Measurements from ENCODE around the gene WNK2.

Gene WNK2

GRCh38 chr9:93265301-93265971 lies 81.5 kb downstream of the WNK2 start:
- no peak for DNase-seq (ENCODE audit: low read depth in 1 of 2, low spot score in 1 of 2)

GRCh38 chr9:93265972-93266371 lies 82.0 kb downstream of the WNK2 start:
- DNase-seq (ENCODE audit: low read depth in 1 of 2, low spot score in 1 of 2): no peak

GRCh38 chr9:93266521-93267001 lies 82.6 kb downstream of the WNK2 start:
- DNase-seq (ENCODE audit: low read depth in 1 of 2, low spot score in 1 of 2): no peak

DNA sequence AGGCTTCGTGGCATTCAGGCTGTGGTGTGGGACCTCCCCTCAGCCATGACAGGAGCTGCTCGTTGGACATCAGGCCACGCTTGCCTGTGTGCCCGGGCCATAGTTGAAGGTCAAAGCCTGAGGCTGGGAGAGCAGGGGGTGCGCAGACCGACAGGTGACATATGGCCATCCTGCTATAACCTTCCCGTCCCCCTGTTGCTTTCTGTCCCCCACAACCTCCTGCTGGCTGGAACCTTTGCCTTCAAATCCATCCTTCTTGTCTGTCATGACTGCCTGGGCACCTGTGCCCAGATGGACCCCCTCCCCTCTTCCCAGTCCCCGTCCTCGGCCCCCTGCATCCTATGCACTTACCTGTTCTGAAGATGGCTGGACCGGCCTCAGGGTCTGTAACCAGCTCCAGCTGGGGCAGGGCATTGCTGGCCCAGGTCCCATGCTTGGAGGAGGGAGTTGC lies 83.2 kb downstream of the WNK2 start:
- no peak for DNase-seq (ENCODE audit: low read depth in 1 of 2, low spot score in 1 of 2)

- no peak for DNase-seq (ENCODE audit: low read depth in 1 of 2, low spot score in 1 of 2)
These were observed 84.0 kb downstream of the WNK2 start for GRCh38 chr9:93267681-93268505.

DNA sequence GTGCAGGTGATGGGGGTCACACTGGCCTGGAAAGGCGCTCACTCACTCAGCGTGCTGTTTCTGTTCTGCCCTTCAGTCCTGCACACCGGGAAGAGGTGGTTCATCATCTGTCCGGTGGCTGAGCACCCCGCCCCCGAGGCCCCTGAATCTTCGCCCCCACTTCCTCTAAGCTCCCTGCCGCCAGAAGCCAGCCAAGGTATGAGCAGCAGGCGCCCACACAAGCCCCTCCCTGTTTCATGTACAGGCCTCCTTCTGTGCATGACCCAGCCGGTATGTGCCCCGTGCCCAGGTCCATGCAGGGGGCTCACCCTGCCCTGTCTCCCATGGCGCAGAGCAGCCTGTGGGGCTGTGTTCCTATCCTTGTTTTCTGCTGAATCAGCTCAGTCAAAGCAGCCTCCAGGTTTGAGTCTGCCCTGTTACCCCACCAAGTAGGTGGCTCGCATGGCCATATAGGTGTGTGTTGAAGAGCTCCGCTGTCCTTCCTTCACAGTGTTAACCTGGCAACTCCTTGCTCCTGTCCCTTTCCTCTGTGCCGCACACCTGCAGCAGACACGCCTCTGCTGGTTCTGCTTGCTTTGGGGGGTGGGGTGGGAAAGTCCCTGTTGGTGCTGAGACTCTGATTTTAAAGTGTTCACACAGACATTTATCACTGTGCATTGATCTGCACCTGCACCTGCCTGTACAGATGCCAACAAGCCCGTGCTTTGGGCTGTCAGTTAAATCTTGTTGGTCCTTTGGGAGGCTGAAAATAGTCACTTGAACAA lies 84.8 kb downstream of the WNK2 start:
- DNase-seq (ENCODE audit: low read depth in 1 of 2, low spot score in 1 of 2): no peak

GRCh38 chr9:93270976-93271375 lies 87.0 kb downstream of the WNK2 start:
- no peak for DNase-seq (ENCODE audit: low read depth in 1 of 2, low spot score in 1 of 2)

DNA sequence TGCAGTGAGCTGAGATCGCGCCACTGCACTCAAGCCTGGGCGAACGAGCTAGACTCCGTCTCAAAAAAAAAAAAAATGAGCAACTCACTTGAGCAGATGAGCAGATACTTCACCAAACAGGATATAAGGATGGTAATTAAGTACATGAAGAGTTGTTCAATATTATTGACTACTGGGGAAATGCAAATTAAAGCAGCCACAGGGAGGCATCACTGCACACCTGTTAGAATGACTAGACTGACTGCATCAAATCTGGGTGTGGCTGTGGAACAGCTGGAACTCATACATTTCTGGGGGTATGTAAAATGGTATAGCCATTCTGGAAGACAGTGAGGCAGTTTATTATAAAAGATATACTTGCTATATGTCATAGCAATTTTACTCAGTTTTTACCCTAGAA lies 93.0 kb downstream of the WNK2 start:
- DNase-seq (ENCODE audit: low read depth in 1 of 2, low spot score in 1 of 2): no peak

DNA sequence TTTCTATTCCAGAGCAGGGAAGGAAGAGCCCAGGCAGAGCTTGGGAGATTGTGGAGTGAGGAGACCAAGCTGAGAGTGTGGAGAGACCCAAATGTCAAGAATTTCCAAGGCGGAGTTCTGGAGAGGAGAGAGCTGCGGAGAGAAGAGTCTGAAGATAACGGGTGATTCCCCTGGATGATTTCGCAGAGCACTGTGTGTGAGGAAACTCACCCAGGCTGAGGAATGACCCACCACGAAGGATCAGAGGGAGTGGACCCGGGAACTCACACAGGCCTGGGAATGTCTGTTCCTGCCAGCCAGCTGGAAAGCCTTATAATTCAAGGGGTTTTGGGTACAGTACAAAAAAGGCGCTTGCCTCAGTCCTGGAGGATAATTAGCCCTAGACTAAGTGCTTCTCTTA lies 94.2 kb downstream of the WNK2 start:
- no peak for DNase-seq (ENCODE audit: low read depth in 1 of 2, low spot score in 1 of 2)

GRCh38 chr9:93280661-93281259 lies 96.8 kb downstream of the WNK2 start:
- no peak for DNase-seq (ENCODE audit: low read depth in 1 of 2, low spot score in 1 of 2)

DNA sequence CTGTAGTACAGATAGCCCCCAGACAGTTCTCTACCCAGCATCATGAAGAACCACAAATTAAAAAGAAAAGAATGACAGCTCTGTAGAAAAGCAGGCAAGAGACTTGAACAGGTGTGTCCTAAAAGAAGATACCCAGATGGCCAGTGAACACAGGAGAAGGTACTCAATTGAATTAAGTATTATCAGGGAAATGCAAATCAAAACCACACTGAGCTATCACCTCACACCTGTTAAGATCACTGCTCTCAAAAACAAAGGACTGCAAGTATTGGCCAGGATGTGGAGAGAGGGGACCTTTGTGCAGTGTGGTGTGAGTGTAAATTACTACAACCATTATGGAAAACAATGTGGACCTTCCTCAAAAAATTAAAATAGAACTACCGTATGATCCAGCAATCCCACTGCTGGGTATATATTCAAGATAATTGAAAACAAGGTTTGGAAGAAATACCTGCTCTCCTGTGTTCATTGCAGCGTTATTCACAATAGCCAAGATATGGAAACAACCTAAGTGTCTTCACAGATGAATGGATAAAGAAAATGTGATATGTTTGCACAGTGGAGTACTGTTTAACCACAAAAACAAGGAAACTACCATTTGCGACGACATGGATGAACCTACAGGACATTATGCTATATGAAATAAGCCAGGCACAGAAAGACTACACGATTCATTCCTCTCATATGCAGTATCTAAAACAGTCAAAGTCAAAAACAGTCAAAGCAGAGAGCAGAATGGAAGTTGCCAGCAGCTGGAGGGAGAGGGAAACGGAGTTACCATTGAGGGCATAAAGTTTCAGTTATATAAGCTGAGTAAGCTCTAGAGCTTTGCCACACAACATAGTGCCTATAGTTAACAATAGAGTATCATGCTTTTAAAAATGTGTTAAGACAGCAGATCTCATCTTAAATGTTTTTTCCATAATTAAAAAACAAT lies 102.6 kb downstream of the WNK2 start:
- DNase-seq (ENCODE audit: low read depth in 1 of 2, low spot score in 1 of 2): no peak

DNA sequence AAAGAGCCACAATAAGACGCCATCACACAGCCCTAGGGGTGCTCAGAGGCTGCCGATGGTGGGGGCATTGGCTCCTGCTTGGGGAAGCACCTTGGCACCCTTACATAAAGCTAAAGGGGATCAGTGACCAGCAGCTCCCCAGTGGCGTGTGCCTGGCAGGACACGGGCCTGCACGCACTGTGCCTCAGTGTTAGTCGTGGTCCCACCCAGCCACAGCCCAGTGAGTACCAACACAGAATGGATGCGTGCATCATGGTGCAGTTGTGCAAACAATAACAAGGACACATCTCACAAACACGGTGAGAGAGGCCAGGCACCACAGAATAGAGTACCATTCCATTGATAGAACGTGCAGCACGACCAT lies 103.2 kb downstream of the WNK2 start:
- no peak for DNase-seq (ENCODE audit: low read depth in 1 of 2, low spot score in 1 of 2)

- no peak for DNase-seq (ENCODE audit: low read depth in 1 of 2, low spot score in 1 of 2)
These were observed 103.7 kb downstream of the WNK2 start for GRCh38 chr9:93287593-93287992.

GRCh38 chr9:93288341-93288740 lies 104.4 kb downstream of the WNK2 start:
- DNase-seq (ENCODE audit: low read depth in 1 of 2, low spot score in 1 of 2): no peak

GRCh38 chr9:93288891-93289883 lies 105.2 kb downstream of the WNK2 start:
- no peak for DNase-seq (ENCODE audit: low read depth in 1 of 2, low spot score in 1 of 2)

- DNase-seq (ENCODE audit: low read depth in 1 of 2, low spot score in 1 of 2): no peak
These were observed 106.8 kb downstream of the WNK2 start for GRCh38 chr9:93290495-93291434.

- DNase-seq (ENCODE audit: low read depth in 1 of 2, low spot score in 1 of 2): no peak
These were observed 107.8 kb downstream of the WNK2 start for GRCh38 chr9:93291536-93292287.
